GM12878 (cell line): ENCODE data around the gene CACNA2D3.

ENCODE experiments used
- MTA3 ChIP-seq: IDR thresholded peaks from 2 replicates; pipeline ENCODE4 v1.6.1; 2012; ENCODE audit warnings: low read length, inconsistent platforms, borderline replicate concordance
- RAD21 ChIP-seq: IDR thresholded peaks from 2 replicates; pipeline ENCODE4 v1.6.1; 2011; ENCODE audit warnings: mild to moderate bottlenecking, low read depth, low read length, moderate library complexity; ENCODE audit not compliant: insufficient read depth
- RAD51 ChIP-seq: fragments of 450-650 bp; IDR thresholded peaks from 2 replicates; pipeline ENCODE4 v1.6.1; 2016; ENCODE audit warnings: moderate library complexity, mild to moderate bottlenecking, inconsistent platforms
- SREBF1 ChIP-seq: IDR thresholded peaks from 2 replicates; pipeline ENCODE4 v1.6.1; 2012; ENCODE audit warnings: mild to moderate bottlenecking, low read length
- TCF12 ChIP-seq: IDR thresholded peaks from 2 replicates; pipeline ENCODE4 v1.6.1; 2011; ENCODE audit warnings: low read depth, mild to moderate bottlenecking, low read length
- TCF7 ChIP-seq: IDR thresholded peaks from 2 replicates; pipeline ENCODE4 v1.6.1; 2014; ENCODE audit warnings: antibody characterized with exemption, borderline replicate concordance

GRCh38 chr3:54294214-54294613, 171.9 kb downstream of the CACNA2D3 start:
- no peak for TF ChIP-seq TCF12
- no peak for TF ChIP-seq RAD51
- TF ChIP-seq RAD21: no peak
- TF ChIP-seq MTA3: no peak
- no peak for TF ChIP-seq SREBF1
- TF ChIP-seq TCF7: no peak
